HG03354 (cell line): ENCODE data around the gene RAB11FIP4.

Experiments used
- ATAC-seq: cut with Tn5 transposase; IDR thresholded peaks from one replicate; pipeline ENCODE4 v1.9.1; 2021; ENCODE audit warnings: mild to moderate bottlenecking; ENCODE audit not compliant: unreplicated experiment, poor library complexity, severe bottlenecking

RAB11FIP4 gene

GRCh38 chr17:31476525-31477416 is 85.3 kb downstream of the RAB11FIP4 start:
- ATAC-seq = no peak

- no peak for ATAC-seq
These were observed 86.1 kb downstream of the RAB11FIP4 start for GRCh38 chr17:31477417-31478055.

- ATAC-seq = no peak
These were observed 87.6 kb downstream of the RAB11FIP4 start for GRCh38 chr17:31479062-31479408.

- ATAC-seq = no peak
These were observed 88.0 kb downstream of the RAB11FIP4 start for GRCh38 chr17:31479524-31479923.

- no peak for ATAC-seq
These were observed 88.6 kb downstream of the RAB11FIP4 start for GRCh38 chr17:31480067-31480466.

GRCh38 chr17:31480904-31481782 is 89.7 kb downstream of the RAB11FIP4 start:
- no peak for ATAC-seq

- no peak for ATAC-seq
These were observed 90.3 kb downstream of the RAB11FIP4 start for GRCh38 chr17:31481783-31482081.

- no peak for ATAC-seq
These were observed 93.3 kb downstream of the RAB11FIP4 start for GRCh38 chr17:31484821-31485220.

GRCh38 chr17:31486351-31487062 is 95.0 kb downstream of the RAB11FIP4 start:
- no peak for ATAC-seq

- no peak for ATAC-seq
These were observed 95.7 kb downstream of the RAB11FIP4 start for GRCh38 chr17:31487063-31487647.

GRCh38 chr17:31487648-31488263 is 96.3 kb downstream of the RAB11FIP4 start:
- peak; percentile 62 for ATAC-seq

GRCh38 chr17:31488264-31488981 is 96.9 kb downstream of the RAB11FIP4 start:
- ATAC-seq = peak; percentile 30

GRCh38 chr17:31488982-31489294 is 97.5 kb downstream of the RAB11FIP4 start:
- ATAC-seq = no peak

GRCh38 chr17:31489295-31490018 is 98.0 kb downstream of the RAB11FIP4 start:
- no peak for ATAC-seq

- no peak for ATAC-seq
These were observed 98.7 kb downstream of the RAB11FIP4 start for GRCh38 chr17:31490019-31490650.

- no peak for ATAC-seq
These were observed 99.3 kb downstream of the RAB11FIP4 start for GRCh38 chr17:31490671-31491375.
